NT2/D1 (cell line): ENCODE measurements around the gene SLC13A3.

Experiments used
- SUZ12 ChIP-seq: IDR thresholded peaks from 2 replicates; pipeline ENCODE4 v1.6.1; 2011; ENCODE audit not compliant: insufficient read length, insufficient read depth; ENCODE audit errors: extremely low read depth
- YY1 ChIP-seq: IDR thresholded peaks from 2 replicates; pipeline ENCODE4 v1.6.1; 2011; ENCODE audit not compliant: insufficient read length, insufficient read depth
- ZNF274 ChIP-seq: IDR thresholded peaks from 2 replicates; pipeline ENCODE4 v1.6.1; 2011; ENCODE audit warnings: mild to moderate bottlenecking, low read depth, low read length

DNA sequence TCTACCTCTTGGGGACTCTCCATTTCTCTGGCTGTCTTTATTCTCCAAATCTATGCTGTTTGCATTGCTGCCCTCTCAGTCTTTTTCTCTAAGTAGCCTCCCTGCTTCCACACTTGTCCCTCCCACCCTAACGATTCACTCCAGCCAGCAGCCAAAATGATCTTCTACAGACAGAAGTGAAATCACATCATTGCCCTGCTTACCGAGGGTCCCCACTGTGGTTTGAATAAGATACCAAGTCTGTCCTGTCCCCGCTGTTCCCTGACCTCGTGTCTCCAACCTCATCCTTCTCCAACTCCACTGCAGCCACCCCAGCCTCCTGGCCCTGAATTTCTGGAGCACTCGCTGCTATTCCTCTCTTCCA, 89.3 kb downstream of the SLC13A3 start:
- TF ChIP-seq SUZ12 = no peak
- TF ChIP-seq YY1 = no peak
- TF ChIP-seq ZNF274 = no peak
